Body of pancreas (tissue), 4 donors: ENCODE measurements around the gene CDO1.

Experiments
- POLR2A ChIP-seq, 3 donors: fragments of 450-650 bp; IDR thresholded peaks; one replicate each; pipeline ENCODE4 v1.6.1; 2016; ENCODE audit warnings: antibody characterized with exemption in 3 of 3, mild to moderate bottlenecking in 2 of 3
- TF ChIP-seq, protein P1 (sequence below), 7 experiments: fragments of 450-650 bp in 4 of 7; fragments of 200-600 bp in 3 of 7; sonication (generic) in 3 of 7; IDR thresholded peaks; one replicate each; pipeline ENCODE4 v1.5.1; 2016 to 2019; ENCODE audit warnings: antibody characterized with exemption in 7 of 7

DNA sequence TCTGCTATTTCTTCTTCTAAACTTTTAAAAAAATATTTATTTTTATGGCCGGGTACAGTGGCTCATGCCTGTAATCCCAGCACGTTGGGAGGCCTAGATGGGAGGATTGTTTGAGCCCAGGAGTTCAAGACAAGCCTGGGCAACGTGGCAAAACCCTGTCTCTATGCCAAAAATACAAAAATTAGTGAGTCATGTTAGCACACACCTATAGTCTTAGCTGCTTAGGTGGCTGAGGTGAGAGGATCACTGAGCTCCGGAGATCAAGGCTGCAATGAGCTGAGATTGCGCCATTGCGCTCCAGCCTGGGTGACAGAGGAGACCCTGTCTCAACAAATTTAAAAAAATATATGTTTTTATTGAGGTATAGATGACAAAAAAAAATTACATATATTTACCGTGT lies 30.8 kb upstream of the CDO1 start:
- TF ChIP-seq, protein P1, sequence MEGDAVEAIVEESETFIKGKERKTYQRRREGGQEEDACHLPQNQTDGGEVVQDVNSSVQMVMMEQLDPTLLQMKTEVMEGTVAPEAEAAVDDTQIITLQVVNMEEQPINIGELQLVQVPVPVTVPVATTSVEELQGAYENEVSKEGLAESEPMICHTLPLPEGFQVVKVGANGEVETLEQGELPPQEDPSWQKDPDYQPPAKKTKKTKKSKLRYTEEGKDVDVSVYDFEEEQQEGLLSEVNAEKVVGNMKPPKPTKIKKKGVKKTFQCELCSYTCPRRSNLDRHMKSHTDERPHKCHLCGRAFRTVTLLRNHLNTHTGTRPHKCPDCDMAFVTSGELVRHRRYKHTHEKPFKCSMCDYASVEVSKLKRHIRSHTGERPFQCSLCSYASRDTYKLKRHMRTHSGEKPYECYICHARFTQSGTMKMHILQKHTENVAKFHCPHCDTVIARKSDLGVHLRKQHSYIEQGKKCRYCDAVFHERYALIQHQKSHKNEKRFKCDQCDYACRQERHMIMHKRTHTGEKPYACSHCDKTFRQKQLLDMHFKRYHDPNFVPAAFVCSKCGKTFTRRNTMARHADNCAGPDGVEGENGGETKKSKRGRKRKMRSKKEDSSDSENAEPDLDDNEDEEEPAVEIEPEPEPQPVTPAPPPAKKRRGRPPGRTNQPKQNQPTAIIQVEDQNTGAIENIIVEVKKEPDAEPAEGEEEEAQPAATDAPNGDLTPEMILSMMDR (IDR thresholded peaks at IDR 0.05), result no peak
- no peak for TF ChIP-seq POLR2A (IDR thresholded peaks at IDR 0.05)
